GM21619 (cell line): ENCODE data around the gene ZNF728.
"Not testable (repeated sequence)": the region's sequence is repeated elsewhere in the genome, so short reads cannot be mapped to it uniquely, and the experiment has no call there.

Source experiments
- ATAC-seq: cut with Tn5 transposase; IDR thresholded peaks from one replicate; pipeline ENCODE4 v1.9.1; 2021; ENCODE audit not compliant: unreplicated experiment

The ZNF728 gene

GRCh38 chr19:23002690-23003422 lies at the start of gene ZNF728:
ZNF728 (minus strand) TSS chr19:23003176; CDS start chr19:23003030, 146 bp downstream.
- no peak for ATAC-seq

DNA sequence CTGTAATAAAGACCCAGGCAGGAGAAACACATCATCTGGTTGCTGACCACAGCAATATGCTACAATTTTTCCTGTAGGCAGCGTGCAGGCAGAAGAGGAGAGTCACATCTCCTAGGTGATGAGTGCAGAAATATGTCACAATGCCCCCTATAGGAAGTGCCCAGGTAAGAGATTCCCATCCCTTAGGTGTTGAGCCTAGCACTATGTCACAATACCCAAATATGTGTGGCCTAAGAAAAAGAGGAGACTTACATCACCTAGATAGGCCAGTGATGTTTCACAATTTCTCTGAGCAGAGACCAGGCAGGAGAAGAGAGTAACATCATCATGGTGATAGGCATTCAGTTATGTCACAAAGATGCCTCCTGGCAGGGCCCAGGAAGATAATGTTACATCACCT lies 49.4 kb upstream of the ZNF728 start:
- ATAC-seq, result no peak

- no peak for ATAC-seq
These were observed 46.3 kb upstream of the ZNF728 start for GRCh38 chr19:23049256-23049655.

DNA sequence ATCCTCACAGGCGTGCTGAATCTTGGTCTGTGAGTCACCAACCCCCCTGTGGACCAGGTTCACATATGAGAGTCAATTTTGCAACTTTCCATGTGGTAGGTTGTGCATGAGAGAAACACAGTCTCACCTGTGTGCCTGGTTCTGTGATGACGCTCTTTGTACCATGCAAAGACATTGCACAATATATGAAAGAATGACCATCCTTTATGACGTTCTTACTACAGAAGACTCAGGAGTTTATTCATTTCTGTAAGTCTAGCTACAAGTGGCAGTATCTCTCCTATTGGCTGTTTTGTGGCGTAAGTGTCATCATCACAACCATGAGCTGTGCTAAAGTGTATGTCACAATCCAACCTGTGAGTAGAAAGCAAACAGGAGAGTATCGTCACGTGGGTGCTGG lies 43.8 kb upstream of the ZNF728 start:
- no peak for ATAC-seq

DNA sequence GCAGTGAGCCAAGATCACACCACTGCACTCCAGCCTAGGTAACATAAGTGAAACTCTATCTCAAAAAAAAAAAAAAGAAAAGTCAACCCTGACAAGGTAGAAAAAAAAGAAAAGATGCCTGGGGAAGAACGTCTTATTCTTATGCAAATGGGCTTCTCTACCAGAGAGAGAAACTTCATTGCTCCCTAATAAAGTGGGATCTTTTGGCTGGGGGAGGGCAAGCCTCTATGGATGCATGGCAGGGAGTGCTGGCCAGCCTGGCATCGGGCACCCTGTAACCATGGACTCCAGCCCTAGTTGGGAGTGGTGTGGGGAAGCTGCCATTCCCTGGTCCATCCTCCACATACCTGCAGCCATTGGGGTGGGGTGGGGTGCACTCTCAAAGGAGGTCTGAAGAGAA lies 30.7 kb upstream of the ZNF728 start:
- ATAC-seq, result no peak

DNA sequence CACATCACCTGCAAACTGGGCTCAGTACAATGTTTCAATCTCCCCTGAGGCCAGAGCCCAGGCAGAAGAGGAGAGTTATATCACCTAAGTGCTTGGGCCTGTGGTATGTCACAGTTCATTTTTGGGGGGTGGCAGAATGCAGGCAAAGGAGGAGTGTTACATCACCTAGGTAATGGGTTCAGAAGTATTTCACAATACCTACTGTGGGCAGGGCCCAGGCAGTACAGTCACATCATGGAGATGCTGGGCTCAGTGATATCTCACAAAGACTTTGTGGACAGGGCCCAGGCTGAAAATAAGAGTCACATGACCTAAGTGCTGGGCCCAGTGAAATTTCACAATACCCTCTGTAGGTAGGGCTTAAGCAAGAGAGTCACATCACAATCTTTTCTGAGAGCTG lies 12.7 kb upstream of the ZNF728 start:
- no peak for ATAC-seq

DNA sequence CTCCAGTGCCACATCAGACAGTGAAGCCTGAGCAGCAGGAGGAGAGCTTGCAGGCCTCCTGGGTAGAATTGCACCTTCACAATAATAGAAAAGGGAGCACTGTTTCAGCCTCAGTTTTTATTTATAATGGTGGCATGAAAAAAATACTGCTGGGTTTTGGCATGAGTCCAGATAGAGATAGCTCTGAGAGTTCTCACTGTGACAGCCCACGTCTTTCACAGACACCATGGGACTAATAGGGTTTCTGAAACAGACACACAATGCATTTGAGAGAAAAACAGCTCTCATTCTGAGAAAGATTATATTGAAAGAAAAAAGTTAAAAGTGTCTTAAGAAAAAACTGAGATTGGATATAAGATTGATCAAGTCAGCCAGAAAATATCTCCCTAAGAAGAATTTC lies 8.0 kb downstream of the ZNF728 start:
- not testable (repeated sequence) for ATAC-seq

- ATAC-seq, result no peak
These were observed 26.7 kb downstream of the ZNF728 start for GRCh38 chr19:22976248-22976647.

DNA sequence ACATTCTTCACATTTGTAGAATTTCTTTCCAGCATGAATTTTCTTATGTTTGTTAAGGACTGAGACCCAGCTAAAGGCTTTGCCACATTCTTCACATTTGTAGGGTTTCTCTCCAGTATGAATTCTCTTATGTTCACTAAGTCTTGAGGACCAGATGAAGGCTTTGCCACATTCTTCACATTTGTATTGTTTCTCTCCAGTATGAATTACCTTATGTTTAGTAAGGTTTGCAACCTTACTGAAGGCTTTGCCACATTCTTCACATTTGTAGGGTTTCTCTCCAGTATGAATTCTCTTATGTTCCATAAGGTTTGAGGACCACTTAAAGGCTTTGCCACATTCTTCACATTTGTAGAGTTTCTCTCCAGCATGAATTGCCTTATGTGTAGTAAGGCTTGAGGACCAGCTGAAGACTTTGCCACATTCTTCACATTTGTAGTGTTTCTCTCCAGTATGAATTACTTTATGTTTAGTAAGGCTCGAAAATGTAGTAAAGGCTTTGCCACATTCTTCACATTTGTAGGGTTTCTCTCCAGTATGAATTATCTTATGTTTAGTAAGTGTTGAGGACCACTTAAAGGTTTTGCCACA lies 27.3 kb downstream of the ZNF728 start:
- not testable (repeated sequence) for ATAC-seq

GRCh38 chr19:22945560-22945959 lies 57.4 kb downstream of the ZNF728 start:
- ATAC-seq, result no peak

GRCh38 chr19:22935151-22935550 lies 67.8 kb downstream of the ZNF728 start:
- no peak for ATAC-seq

DNA sequence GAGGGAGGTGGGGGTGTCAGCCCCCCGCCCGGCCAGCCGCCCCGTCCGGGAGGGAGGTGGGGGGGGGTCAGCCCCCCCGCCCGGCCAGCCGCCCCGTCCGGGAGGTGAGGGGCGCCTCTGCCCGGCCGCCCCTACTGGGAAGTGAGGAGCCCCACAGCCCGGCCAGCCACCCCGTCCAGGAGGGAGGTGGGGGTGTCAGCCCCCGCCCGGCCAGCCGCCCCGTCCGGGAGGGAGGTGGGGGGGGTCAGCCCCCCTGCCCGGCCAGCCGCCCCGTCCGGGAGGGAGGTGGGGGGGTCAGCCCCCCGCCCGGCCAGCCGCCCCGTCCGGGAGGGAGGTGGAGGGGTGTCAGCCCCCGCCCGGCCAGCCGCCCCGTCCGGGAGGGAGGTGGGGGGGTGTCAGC lies 75.4 kb downstream of the ZNF728 start:
- ATAC-seq, result not testable (repeated sequence)

GRCh38 chr19:22925181-22925580 lies 77.8 kb downstream of the ZNF728 start:
- not testable (repeated sequence) for ATAC-seq
